NCI-H2107 treated with DMSO at 0.1 percent for 48 hours (cell line): ENCODE data around the gene CXCL3.
A peak's percentile ranks its signal among the peaks of the same experiment; 100 is the strongest.

ENCODE experiments used
- DNase-seq: peaks from one replicate; lab custom pipeline; 2025; ENCODE audit not compliant: unreplicated experiment; lab: John Stamatoyannopoulos, UW

CXCL3 gene

GRCh38 chr4:74056114-74056857, 17.8 kb upstream of the CXCL3 start:
- DNase-seq, result no peak

GRCh38 chr4:74055498-74055897, 17.0 kb upstream of the CXCL3 start:
- DNase-seq, result no peak

- DNase-seq, result no peak
Observed at GRCh38 chr4:74055096-74055495, 16.6 kb upstream of the CXCL3 start.

GRCh38 chr4:74054483-74055047, 16.1 kb upstream of the CXCL3 start:
- no peak for DNase-seq

- DNase-seq, result no peak
Observed at GRCh38 chr4:74047152-74047551, 8.7 kb upstream of the CXCL3 start.

GRCh38 chr4:74045772-74046171, 7.3 kb upstream of the CXCL3 start:
- no peak for DNase-seq

GRCh38 chr4:74045247-74045646, 6.8 kb upstream of the CXCL3 start:
- DNase-seq, result no peak

- no peak for DNase-seq
Observed at GRCh38 chr4:74044677-74045076, 6.2 kb upstream of the CXCL3 start.

- DNase-seq, result peak; percentile 15
Observed at GRCh38 chr4:74042681-74043080, 4.2 kb upstream of the CXCL3 start.

- DNase-seq, result no peak
Observed at GRCh38 chr4:74041418-74041817, 2.9 kb upstream of the CXCL3 start.

GRCh38 chr4:74039315-74039763, 850 bp upstream of the CXCL3 start:
- DNase-seq, result no peak

GRCh38 chr4:74038086-74038424, 434 bp downstream of the CXCL3 start:
- DNase-seq, result no peak

GRCh38 chr4:74037076-74037955, 1.2 kb downstream of the CXCL3 start:
- no peak for DNase-seq

- DNase-seq, result no peak
Observed at GRCh38 chr4:74033739-74034138, 4.8 kb downstream of the CXCL3 start.

- no peak for DNase-seq
Observed at GRCh38 chr4:74032064-74032463, 6.4 kb downstream of the CXCL3 start.

GRCh38 chr4:74031576-74031975, 6.9 kb downstream of the CXCL3 start:
- DNase-seq, result no peak

- no peak for DNase-seq
Observed at GRCh38 chr4:74030285-74030684, 8.2 kb downstream of the CXCL3 start.

GRCh38 chr4:74028504-74028903, 10.0 kb downstream of the CXCL3 start:
- no peak for DNase-seq

GRCh38 chr4:74023709-74024108, 14.8 kb downstream of the CXCL3 start:
- DNase-seq, result no peak

- no peak for DNase-seq
Observed at GRCh38 chr4:74021601-74022000, 16.9 kb downstream of the CXCL3 start.

- no peak for DNase-seq
Observed at GRCh38 chr4:74018771-74019170, 19.7 kb downstream of the CXCL3 start.

GRCh38 chr4:74018116-74018515, 20.4 kb downstream of the CXCL3 start:
- DNase-seq, result no peak
